Stimulated activated CD4-positive, alpha-beta T cell treated with anti-CD3 and anti-CD28 coated beads, Interleukin-1b, Interleukin-23, amount 100 ng/mL, for 1 hour (primary cell): Measurements from ENCODE around the gene AXIN1.

Experiments
- DNase-seq, 2 donors: peaks; one replicate each; pipeline ENCODE4 v3.0.0-alpha.2; 2020; ENCODE audit warnings: low read depth in 2 of 2

AXIN1 gene

GRCh38 chr16:305916-306626 is 46.5 kb downstream of the AXIN1 start:
- DNase-seq: no peak

- no peak for DNase-seq
Observed at GRCh38 chr16:303760-304505, 48.6 kb downstream of the AXIN1 start.

DNA sequence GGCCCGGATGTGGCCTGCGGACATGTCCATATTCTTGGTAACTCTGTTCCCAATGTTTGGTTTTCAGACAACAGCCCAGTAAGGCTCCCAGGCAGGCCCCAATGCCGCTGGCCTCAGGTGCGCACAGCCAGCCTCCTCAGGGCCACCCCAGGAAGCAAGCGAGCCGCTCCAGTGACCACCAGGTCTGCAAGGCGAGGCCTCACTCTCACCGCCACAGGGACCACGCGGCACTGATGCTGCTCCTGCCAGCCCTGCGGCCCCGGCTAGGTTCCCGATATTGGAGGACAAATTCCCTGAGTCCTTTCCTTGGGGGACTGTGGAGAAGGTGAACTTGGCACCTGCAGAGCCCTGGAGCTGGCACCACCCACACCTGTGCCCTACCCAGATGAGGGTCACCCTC is 50.6 kb downstream of the AXIN1 start:
- DNase-seq: no peak

DNA sequence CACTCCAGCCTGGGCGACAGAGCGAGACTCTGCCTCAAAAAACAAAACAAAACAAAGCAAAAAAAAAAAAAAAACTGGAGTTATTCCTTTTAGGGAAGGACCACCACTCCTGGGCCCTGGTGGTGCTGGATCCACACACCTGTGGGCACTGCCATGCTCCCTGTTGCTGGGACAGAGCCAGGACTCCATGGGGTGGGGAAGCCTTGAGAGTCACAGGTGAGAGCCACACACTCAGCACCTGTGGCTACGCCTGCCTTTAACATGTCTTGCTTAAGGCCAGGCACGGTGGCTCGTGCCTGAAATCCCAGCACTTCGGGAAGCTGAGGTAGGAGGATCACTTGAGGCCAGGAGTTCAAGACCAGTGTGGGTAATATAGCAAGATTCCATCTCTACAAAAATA is 51.3 kb downstream of the AXIN1 start:
- DNase-seq: no peak

DNA sequence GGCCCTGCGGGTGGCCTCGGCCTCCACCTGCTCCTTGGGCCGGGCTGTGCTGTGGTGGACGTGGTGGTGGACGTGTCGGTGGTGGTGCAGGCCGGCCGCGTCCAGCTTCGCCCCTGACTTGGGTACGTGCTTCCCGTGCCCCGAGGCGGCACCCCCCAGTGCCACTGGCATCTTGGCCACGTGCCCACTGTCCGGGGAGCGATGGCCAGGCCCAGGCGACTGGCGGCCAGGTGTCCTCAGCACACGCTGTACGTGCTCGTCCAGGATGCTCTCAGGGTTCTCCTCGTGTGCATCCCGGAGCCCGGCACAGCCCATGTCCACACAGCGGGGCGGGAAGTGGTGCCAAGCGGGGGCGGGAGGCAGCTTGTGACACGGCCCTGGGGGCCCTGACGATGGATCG is 54.7 kb downstream of the AXIN1 start:
- DNase-seq: no peak

GRCh38 chr16:296806-297510 is 55.6 kb downstream of the AXIN1 start:
- DNase-seq: no peak

GRCh38 chr16:296276-296675 is 56.2 kb downstream of the AXIN1 start:
- no peak for DNase-seq

- no peak for DNase-seq
Observed at GRCh38 chr16:293043-293775, 59.3 kb downstream of the AXIN1 start.

DNA sequence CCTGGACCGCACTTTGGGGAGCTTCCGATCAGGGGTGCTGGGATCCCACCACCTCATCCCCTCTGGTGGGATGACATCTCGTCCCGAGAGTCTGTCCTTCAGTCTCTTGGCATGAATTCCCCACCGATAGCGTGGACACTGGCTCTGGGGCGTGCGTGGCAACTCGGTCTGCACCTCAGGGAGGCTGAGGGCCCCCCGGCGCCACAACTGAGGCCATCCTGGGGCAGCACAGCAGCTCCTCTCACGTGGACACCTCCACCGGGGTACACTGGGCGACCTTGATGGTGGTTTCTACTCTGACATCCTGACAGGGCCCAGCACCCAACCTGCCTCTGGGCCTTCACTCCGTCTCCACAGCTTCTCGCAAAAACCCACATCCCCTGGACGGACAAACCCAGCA is 61.0 kb downstream of the AXIN1 start:
- DNase-seq: no peak

- no peak for DNase-seq
Observed at GRCh38 chr16:290681-291405, 61.7 kb downstream of the AXIN1 start.

GRCh38 chr16:290015-290680 is 62.4 kb downstream of the AXIN1 start:
- no peak for DNase-seq

- DNase-seq: no peak
Observed at GRCh38 chr16:289395-289997, 63.0 kb downstream of the AXIN1 start.

- DNase-seq: no peak
Observed at GRCh38 chr16:287981-288920, 64.3 kb downstream of the AXIN1 start.

GRCh38 chr16:287298-287811 is 65.2 kb downstream of the AXIN1 start:
- DNase-seq: no peak

DNA sequence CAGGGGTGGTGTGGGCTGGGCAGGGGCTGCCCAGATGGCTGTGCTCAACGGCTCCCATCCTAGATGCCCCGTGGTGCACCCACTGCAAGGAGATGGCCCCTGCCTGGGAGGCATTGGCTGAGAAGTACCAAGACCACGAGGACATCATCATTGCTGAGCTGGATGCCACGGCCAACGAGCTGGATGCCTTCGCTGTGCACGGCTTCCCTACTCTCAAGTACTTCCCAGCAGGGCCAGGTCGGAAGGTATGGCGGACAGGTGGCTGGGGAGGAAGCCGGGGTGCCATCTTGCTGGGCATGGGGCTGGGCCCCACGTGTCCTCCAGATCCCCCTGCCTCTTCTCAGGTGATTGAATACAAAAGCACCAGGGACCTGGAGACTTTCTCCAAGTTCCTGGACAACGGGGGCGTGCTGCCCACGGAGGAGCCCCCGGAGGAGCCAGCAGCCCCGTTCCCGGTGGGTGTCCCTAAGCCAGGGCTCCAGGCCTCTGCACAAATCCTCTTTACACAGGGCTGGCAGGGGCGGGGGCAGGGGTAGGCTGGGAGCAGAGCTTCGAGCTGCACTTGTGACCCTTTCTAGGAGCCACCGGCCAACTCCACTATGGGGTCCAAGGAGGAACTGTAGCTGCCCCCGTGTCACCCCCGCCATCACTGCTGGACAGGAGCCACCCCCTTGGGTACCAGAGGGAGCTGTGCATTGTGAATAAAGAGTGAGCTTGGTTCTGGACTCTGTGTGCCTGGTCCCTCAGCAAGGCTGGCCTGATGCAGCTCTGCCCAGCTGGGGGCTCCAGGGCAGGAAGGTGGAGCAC is 65.8 kb downstream of the AXIN1 start:
- no peak for DNase-seq

GRCh38 chr16:285146-286055 is 67.1 kb downstream of the AXIN1 start:
- DNase-seq: no peak
